ENCODE results near the gene GATA5.

GATA5 gene

GRCh38 chr20:62511915-62512610, 36.3 kb upstream of the GATA5 start:
- no peaks in the 10 kb centered on the region for H3K9me3 ChIP-seq (ENCODE audit: control insufficient read depth, insufficient read depth, low read length)
- no peak overlapping the region for H3K9ac ChIP-seq (ENCODE audit: low read depth, low read length)
- peaks cover 5% of the 10 kb centered on the region; the same call in 1 of the 2 replicates for H3K4me1 ChIP-seq (ENCODE audit: insufficient read depth, low read length)
- no peaks in the 10 kb centered on the region for H3K36me3 ChIP-seq (ENCODE audit: insufficient read depth, low read length)

- H3K9ac ChIP-seq (ENCODE audit: low read depth, low read length): no peak overlapping the region
- no peaks in the 10 kb centered on the region for H3K9me3 ChIP-seq (ENCODE audit: control insufficient read depth, insufficient read depth, low read length)
- H3K36me3 ChIP-seq (ENCODE audit: insufficient read depth, low read length): no peaks in the 10 kb centered on the region
- H3K4me1 ChIP-seq (ENCODE audit: insufficient read depth, low read length): peaks cover 5% of the 10 kb centered on the region; the same call in 1 of the 2 replicates
These were observed 35.6 kb upstream of the GATA5 start for GRCh38 chr20:62511300-62511914.

DNA sequence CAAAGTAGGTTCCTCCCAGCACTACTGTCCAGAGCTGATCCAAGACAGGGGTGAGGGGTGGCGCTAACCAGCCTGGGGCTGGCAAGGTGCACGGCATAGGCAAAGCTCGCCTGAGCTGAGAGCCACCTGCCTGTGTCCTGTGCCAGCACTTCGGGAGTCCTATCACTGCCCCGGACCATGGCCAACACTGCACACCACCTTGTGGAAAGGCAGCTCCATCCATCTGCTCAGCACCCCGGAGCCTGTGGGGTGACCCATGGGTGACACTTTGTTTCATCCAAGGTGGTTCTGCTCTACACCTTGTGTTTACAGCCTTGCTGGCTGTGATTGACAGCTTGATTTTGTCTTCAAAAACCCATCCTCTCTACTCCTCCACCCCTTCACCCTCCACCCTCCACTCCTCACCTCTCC, 32.9 kb upstream of the GATA5 start:
- no peaks in the 10 kb centered on the region for H3K36me3 ChIP-seq (ENCODE audit: insufficient read depth, low read length)
- no peak overlapping the region for H3K9ac ChIP-seq (ENCODE audit: low read depth, low read length)
- peaks cover 5% of the 10 kb centered on the region; the same call in 1 of the 2 replicates for H3K4me1 ChIP-seq (ENCODE audit: insufficient read depth, low read length)
- no peaks in the 10 kb centered on the region for H3K9me3 ChIP-seq (ENCODE audit: control insufficient read depth, insufficient read depth, low read length)

DNA sequence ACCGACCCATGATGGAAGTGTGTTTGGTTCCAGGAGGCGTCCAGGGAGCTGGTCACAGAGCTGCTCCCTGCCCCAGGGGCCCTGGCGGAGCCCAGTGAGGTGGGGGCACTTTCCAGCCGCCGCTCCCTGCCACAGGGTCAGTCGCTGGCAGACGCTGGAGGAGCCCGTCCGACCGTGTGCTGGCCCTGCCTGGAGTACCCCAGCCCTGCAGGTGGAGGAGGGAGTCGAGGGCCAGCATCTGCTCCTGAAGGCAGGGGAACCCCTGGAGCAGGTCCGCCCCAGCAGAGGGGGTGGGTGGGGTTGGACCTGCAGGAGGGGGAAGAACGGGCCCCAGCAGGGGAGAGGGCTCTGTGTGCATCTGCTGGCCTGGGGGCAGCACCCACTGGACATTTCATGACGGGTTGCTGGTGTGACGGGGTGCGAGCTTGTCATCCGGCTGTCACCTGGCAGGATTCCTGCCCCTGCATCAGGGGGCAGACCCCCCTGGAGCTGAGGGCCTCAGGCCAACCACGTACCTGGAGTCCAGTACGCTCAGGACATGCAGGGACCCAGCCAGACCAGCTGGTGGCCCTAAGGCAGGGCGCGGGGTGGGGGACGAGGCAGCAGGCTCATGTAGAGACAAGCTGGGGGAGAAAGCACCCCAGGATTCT, 32.3 kb upstream of the GATA5 start:
- Histone ChIP-seq H3K4me1 (ENCODE audit: insufficient read depth, low read length) (peaks cover 5% of the 10 kb centered on the region; the same call in 1 of the 2 replicates), H3K9ac (ENCODE audit: low read depth, low read length) (no peak overlapping the region), H3K9me3 (ENCODE audit: control insufficient read depth, insufficient read depth, low read length) (no peaks in the 10 kb centered on the region), H3K36me3 (ENCODE audit: insufficient read depth, low read length) (no peaks in the 10 kb centered on the region)

DNA sequence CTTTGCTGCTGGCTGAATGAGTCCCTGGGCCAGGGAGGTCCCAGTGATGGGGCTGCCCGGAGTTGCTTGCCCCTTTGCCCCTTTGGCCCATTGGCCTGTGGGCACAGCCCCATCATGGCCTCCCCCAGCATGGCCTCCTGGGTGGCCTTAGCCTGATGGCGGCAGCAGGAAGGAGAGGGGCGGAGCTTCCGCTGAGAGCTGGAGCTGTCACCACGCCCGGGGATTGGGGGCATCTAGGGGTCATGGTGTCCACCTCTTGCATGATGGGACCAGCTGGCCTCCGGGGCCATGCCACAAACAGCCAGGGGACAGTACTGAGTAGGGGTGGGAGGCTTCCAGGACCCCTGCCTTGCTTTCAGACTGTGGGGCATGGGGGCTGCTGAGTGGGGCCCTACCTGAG, 31.5 kb upstream of the GATA5 start:
- Histone ChIP-seq H3K9ac (ENCODE audit: low read depth, low read length) (no peak overlapping the region), H3K4me1 (ENCODE audit: insufficient read depth, low read length) (peaks cover 5% of the 10 kb centered on the region; the same call in 1 of the 2 replicates), H3K36me3 (ENCODE audit: insufficient read depth, low read length) (no peaks in the 10 kb centered on the region), H3K9me3 (ENCODE audit: control insufficient read depth, insufficient read depth, low read length) (no peaks in the 10 kb centered on the region)

DNA sequence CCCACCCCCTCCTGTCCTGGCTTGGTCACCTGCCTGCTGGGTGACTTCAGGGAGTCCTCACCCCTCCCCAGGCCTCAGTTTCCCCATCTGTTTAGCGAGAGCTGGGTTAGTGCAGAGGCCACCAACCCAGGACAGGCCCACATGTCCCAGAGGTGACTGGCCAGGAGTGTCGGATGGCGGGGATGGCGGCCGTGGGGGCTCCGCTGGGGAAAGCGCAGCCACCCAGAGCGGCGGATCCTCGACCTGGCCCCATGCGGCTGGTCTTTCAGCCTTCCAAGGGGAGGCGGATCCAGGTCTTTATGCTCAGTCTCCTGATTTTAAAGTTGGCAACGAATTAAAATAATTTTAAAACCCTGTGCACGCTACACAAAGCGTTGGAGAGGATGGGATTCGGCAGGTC, 31.0 kb upstream of the GATA5 start:
- H3K4me1 ChIP-seq (ENCODE audit: insufficient read depth, low read length): peaks cover 4% of the 10 kb centered on the region; the same call in 1 of the 2 replicates
- no peaks in the 10 kb centered on the region for H3K9me3 ChIP-seq (ENCODE audit: control insufficient read depth, insufficient read depth, low read length)
- no peaks in the 10 kb centered on the region for H3K36me3 ChIP-seq (ENCODE audit: insufficient read depth, low read length)
- no peak overlapping the region for H3K9ac ChIP-seq (ENCODE audit: low read depth, low read length)

GRCh38 chr20:62506087-62506486, 30.3 kb upstream of the GATA5 start:
- Histone ChIP-seq H3K36me3 (ENCODE audit: insufficient read depth, low read length) (no peaks in the 10 kb centered on the region), H3K9ac (ENCODE audit: low read depth, low read length) (no peak overlapping the region), H3K9me3 (ENCODE audit: control insufficient read depth, insufficient read depth, low read length) (no peaks in the 10 kb centered on the region), H3K4me1 (ENCODE audit: insufficient read depth, low read length) (no peaks in the 10 kb centered on the region)

- H3K36me3 ChIP-seq (ENCODE audit: insufficient read depth, low read length): no peaks in the 10 kb centered on the region
- no peak overlapping the region for H3K9ac ChIP-seq (ENCODE audit: low read depth, low read length)
- H3K9me3 ChIP-seq (ENCODE audit: control insufficient read depth, insufficient read depth, low read length): no peaks in the 10 kb centered on the region
- H3K4me1 ChIP-seq (ENCODE audit: insufficient read depth, low read length): no peaks in the 10 kb centered on the region
These were observed 29.7 kb upstream of the GATA5 start for GRCh38 chr20:62505337-62506045.

DNA sequence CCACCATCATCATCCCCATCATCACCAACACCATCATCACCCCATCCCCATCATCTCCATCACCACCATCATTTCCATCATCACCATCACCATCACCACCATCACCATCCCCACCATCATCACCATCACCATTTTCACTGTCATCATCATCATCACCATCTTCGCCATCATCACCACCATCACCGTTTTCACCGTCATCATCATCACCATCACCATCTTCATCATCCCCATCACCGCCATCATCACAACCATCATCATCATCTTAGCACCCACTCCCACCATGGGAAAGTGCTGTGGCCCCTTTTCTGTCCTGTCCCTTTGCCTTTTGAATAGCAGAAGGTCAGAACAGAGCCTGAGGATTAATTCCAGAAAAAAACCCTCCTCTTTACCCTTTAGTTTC, 28.5 kb upstream of the GATA5 start:
- no peaks in the 10 kb centered on the region for H3K4me1 ChIP-seq (ENCODE audit: insufficient read depth, low read length)
- H3K9ac ChIP-seq (ENCODE audit: low read depth, low read length): no peak overlapping the region
- H3K36me3 ChIP-seq (ENCODE audit: insufficient read depth, low read length): no peaks in the 10 kb centered on the region
- H3K9me3 ChIP-seq (ENCODE audit: control insufficient read depth, insufficient read depth, low read length): no peaks in the 10 kb centered on the region

DNA sequence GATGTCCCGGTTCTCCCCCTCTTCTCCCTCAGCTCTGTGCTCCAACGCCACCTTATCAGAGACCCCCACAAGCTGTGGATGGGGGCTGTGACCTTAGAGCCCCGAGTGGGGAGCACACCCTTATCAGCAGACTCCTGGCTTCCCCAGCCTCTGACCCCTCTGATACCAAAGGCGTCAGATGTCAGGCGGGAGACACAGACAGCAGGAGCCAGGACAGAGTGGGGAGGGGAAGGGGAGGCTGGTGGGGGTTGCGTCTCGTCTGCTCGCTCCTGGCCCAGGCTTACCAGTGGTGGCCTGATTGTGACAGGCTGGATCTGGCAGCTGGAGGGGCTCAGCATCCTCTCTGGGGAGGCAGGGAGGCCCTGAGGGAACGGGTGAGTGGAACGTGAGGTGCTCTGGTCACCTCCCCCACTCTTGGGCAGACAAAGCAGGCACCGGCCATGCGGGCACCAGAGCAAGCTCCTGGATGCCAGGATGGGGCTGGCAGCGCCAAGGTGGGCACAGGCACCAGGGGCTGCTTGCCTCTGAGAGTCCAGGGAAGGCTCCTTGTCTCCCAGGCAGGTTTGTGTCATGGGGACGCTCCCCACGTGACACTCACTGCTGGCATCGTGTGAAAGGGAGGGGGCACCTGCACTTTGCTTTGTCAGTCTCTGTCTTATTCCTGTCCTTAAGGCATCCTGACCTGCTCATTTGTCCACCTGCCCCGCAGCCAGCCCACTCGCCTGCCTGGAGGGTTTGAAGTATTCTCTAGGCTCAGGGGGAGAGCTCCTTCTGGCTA, 27.8 kb upstream of the GATA5 start:
- no peak overlapping the region for H3K9ac ChIP-seq (ENCODE audit: low read depth, low read length)
- no peaks in the 10 kb centered on the region for H3K9me3 ChIP-seq (ENCODE audit: control insufficient read depth, insufficient read depth, low read length)
- no peaks in the 10 kb centered on the region for H3K4me1 ChIP-seq (ENCODE audit: insufficient read depth, low read length)
- no peaks in the 10 kb centered on the region for H3K36me3 ChIP-seq (ENCODE audit: insufficient read depth, low read length)

DNA sequence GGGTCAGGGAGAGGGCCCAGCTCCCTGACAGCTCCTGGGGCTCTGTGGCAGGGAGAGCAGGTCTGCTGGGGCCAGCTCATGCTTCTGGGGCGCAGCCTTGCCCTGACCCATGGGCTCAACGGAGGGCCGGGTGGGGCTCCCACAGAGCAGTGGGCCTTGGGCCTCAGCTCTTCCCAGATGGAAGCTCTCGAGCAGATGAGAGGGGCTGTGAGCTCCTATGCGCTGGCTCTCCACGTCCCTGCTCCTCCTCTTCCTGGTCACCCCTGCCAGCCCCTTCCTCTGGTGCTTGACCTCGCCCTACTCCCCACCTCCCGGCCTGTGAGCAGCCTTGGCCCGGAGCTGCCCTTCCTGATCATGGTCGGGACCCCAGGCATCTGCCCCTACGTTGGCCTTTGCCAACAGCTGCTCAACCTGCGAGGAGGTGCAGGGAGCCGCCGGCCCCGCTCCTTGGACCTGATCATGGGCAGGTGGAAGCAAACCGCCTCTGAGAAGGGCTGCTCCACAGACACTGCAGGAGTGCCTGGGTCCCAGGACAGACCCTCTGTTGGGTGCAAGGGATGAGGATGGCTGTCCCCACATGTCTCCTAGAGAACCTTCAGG, 26.8 kb upstream of the GATA5 start:
- no peaks in the 10 kb centered on the region for H3K4me1 ChIP-seq (ENCODE audit: insufficient read depth, low read length)
- H3K36me3 ChIP-seq (ENCODE audit: insufficient read depth, low read length): no peaks in the 10 kb centered on the region
- no peaks in the 10 kb centered on the region for H3K9me3 ChIP-seq (ENCODE audit: control insufficient read depth, insufficient read depth, low read length)
- H3K9ac ChIP-seq (ENCODE audit: low read depth, low read length): no peak overlapping the region

- H3K36me3 ChIP-seq (ENCODE audit: insufficient read depth, low read length): no peaks in the 10 kb centered on the region
- no peak overlapping the region for H3K9ac ChIP-seq (ENCODE audit: low read depth, low read length)
- H3K9me3 ChIP-seq (ENCODE audit: control insufficient read depth, insufficient read depth, low read length): no peaks in the 10 kb centered on the region
- H3K4me1 ChIP-seq (ENCODE audit: insufficient read depth, low read length): no peaks in the 10 kb centered on the region
These were observed 26.2 kb upstream of the GATA5 start for GRCh38 chr20:62501801-62502495.

DNA sequence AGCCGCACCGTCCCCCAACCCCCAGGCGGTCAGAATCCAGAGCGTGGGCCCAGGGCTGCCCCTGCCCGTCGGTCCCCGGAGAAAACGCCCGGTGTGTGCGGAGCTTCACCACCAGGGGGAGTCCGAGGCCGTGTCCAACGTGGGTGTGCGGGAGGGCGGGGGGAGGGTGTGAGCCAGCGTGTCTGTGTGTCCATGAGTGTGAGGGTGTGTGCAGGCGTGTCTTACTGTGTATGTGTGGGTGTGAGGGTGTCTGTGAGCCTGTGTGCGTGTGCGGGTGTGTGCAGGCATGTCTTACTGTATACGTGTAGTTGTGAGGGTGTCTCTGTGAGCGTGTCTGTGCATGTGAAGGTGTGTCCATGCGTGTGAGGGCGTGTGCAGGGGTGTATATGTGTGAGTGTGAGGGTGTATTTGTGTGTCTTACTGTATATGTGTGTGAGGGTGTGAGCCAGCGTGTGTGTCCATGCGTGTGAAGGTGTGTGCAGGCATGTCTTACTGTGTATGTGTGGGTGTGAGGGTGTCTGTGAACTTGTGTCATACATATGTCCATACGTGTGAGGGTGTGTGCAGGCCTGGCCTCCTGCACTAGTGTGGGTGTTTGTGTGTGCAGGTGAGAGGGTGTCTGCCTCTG, 24.6 kb upstream of the GATA5 start:
- Histone ChIP-seq H3K4me1 (ENCODE audit: insufficient read depth, low read length) (no peaks in the 10 kb centered on the region), H3K9ac (ENCODE audit: low read depth, low read length) (no peak overlapping the region)

More for the DNA sequence above, 24.6 kb upstream of the GATA5 start:
- H3K9me3 ChIP-seq (ENCODE audit: control insufficient read depth, insufficient read depth, low read length): no peaks in the 10 kb centered on the region
- no peaks in the 10 kb centered on the region for H3K36me3 ChIP-seq (ENCODE audit: insufficient read depth, low read length)
